Stimulated activated CD4-positive, alpha-beta T cell treated with anti-CD3 and anti-CD28 coated beads, Interleukin-12 subunit alpha, Interleukin-12 subunit beta, amount 100 ng/mL, for 24 hours (primary cell): ENCODE measurements around the gene RAD1.

Source experiments
- DNase-seq, 2 experiments: peaks; one replicate each; pipeline ENCODE4 v3.0.0-alpha.2; 2020; ENCODE audit warnings: low read depth in 2 of 2

The RAD1 gene

DNA sequence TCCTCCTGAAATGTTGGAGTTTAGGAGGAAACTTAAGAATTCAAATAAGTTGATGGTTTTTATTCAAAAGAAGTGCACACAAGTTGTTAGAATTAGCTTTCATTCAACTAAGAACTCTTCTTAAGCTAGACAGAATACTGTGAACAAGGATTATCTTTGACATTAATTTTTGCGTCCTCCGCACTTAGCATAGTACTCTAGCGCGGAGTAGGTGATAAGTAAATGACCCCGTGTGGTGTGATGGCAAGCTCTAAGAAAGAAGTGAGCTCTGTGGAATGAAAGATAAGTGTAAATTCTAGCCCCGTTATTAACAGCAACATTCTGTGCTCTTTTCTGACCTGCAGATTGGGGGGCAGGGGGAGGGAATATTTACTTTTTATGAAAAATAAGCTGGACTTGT is 1.2 kb upstream of the RAD1 start:
- no peak for DNase-seq

DNA sequence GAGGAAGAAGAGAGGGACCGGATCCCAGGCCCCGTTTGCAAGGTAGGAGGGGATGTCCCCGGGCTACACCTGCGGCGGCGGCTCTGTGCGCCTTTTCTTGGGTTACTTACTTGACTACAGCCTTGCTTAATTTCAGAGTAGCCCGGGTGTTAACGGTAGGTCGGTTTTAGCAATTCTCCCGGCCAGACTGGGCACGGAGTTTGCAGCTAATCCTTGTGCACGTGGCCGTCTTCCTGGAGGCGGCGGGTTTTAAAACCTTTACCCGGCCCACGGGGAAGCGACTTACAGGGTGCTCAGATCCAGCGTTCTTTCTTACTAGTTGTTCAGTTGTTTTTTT is 520 bp upstream of the RAD1 start:
- DNase-seq: peak in 1 of 2 experiments; percentile 4

DNA sequence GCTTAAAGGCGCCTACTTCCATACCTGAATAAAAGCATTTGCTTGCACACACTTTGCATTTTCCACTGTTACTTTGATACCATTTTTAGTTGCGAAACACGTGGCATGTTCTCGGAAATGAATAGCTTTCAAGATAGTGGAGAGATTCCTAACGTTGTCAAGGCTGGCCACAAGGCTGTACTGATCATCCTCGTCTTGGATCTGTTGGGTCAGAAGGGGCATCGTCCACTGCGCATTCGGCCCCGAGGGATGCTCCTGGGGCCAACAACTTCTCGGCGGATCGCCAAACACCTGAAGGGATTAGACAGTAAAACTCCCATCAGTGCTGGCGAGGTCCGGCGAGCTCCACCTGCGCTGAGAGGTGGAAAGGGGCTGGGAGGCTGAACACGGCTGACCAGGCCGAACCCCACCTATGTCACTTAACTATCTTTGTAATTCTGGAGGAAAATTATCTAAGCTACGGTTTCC is 599 bp downstream of the RAD1 start:
- no peak for DNase-seq

- no peak for DNase-seq
These were observed 2.2 kb downstream of the RAD1 start for GRCh38 chr5:34913072-34913471.

DNA sequence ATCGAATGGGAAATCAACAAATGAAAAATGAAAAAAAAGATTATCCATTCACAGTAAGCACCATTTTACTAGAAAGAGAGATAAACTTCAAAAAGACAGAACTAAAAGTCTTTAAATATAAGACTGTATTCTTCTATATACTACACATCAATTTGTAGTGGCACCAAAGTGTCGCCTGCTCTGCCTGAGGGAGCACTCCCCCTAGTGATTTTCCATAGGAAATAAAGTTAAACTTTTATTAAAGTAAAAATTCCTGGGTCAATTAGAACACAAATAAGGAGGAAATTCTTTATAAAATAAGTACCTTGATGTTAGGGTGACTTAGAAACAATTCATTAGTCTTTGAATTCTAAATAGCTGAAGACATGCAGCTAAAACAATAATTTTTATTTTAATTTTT is 9.7 kb downstream of the RAD1 start:
- no peak for DNase-seq

- no peak for DNase-seq
These were observed 12.0 kb downstream of the RAD1 start for GRCh38 chr5:34903260-34903659.

DNA sequence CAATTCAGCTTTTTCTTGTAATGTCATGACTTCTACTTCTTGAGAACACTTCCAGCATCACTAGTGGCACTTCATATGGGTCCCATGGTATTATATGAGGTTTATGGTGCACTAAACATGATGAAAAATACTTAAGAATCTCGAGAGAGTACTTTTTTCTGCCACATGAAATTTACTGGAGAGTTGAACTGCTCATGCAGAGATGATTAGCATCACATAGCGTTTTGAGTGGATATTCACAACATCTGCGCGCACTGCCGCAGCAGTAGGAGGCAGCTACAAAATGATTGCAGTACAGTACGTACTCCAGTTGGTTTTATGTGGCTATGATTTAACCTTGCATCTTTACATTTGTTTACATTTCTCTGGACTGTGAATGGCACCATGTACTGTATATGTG is 14.7 kb downstream of the RAD1 start:
- DNase-seq: no peak

GRCh38 chr5:34899066-34899465 is 16.2 kb downstream of the RAD1 start:
- DNase-seq: no peak

DNA sequence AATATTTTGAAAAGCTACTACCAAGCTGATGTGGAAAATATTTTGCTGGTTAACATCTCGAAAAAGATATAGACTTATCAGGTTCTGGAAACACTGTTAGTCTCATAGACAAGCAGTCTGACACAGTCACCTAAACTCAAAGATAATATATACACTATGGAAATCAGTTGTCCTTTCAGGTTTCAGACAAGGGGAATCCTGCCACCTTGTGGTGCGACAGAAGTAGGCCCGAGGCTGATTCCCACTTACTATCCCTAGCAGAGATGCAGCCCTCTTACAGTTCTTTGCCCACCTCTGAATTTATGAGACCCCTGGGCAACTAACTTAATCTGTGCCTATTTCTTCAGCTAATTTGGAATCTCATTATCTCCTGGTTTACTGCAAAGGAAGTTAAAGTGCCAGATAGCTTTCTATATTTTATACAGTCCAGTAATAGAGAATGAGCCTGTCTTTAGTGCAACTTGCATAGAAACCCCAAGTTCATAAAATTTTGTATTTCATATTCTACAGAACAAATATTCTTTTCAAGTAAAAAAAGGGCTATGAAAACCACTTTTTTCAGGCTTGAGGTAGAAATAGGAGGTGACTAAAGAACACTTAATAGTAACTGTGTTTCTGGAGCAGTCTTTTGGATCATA is 16.9 kb downstream of the RAD1 start:
- DNase-seq: peak; percentile 22 to 37

GRCh38 chr5:34897646-34898045 is 17.7 kb downstream of the RAD1 start:
- no peak for DNase-seq

DNA sequence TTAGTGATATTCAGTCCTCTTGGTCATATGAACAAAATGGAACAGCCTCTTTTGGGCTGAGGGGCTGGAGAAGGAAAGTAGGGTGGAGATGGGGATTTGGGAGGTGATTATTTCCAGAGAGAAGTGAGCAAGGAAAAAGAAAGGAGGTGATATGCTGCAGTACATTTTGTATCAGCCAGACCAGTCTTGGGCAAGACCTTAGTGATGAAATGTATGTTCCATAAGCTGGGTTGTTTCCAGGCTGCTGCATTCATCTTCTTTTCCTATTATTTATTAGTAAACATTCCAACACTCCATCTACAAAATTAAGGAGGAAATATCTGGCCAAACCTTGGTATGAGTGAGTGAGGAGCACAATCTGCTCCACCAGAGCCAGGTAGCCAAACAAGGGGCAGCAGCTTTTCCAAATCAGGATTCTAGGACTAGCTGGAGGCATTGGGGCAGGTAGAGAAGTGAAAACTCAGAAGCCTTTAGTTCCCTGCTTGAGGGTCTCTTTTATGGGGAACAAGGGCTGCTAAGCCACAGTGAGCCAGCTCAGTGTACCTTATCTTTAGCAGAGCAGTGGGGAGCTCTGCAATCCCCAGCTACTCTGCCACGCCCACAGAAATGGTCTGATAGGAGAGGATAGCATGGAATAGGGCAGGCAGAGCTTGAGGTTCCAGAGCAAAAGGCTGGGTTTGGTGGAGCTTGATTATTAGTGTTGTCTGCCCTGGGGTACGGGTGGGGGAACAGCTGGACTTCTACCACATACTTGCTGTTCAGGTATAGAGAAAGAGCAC is 19.5 kb downstream of the RAD1 start:
- no peak for DNase-seq

GRCh38 chr5:34894716-34895115 is 20.6 kb downstream of the RAD1 start:
- no peak for DNase-seq

GRCh38 chr5:34892414-34892813 is 22.9 kb downstream of the RAD1 start:
- no peak for DNase-seq

DNA sequence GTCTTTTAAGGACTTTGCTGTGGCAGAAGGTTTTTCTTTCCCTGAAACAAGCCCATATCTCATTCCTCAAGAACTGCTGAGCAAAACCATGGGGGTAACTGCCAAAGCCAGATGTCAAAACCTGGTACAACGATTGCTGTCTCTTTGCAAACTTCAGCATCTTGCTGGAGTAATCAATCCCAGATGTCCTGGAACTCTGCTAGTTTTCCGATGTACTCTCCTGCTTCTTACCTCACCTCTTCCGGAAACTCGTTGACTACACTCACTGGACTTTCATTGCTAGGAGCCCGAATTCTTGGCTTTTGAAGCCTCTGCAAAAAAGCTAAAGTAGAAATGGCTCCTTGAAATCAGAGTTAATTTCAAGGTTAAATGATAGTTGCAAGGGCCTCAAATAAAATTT is 23.3 kb downstream of the RAD1 start:
- no peak for DNase-seq

- DNase-seq: no peak
These were observed 25.9 kb downstream of the RAD1 start for GRCh38 chr5:34889394-34889793.

- no peak for DNase-seq
These were observed 28.7 kb downstream of the RAD1 start for GRCh38 chr5:34886392-34887119.

DNA sequence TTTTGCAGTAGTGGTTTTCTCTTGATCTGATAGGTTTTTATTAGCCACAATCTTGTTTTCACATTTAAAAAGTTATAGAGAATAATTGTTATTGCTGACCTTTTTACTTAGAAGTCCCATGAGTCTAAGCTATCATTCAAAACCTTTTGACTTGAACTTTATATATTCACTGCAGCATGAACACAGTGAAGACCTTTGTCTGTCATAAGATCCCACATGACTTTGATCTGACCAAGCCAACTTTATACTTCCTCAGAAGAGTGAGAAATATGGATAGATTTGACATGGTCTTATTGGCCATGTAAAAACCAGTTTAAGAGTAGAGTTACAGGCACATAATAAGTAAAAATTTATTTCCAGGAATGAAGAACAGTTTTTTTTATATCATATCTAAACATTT is 34.1 kb downstream of the RAD1 start:
- DNase-seq: no peak

GRCh38 chr5:34876275-34876674 is 39.0 kb downstream of the RAD1 start:
- no peak for DNase-seq

DNA sequence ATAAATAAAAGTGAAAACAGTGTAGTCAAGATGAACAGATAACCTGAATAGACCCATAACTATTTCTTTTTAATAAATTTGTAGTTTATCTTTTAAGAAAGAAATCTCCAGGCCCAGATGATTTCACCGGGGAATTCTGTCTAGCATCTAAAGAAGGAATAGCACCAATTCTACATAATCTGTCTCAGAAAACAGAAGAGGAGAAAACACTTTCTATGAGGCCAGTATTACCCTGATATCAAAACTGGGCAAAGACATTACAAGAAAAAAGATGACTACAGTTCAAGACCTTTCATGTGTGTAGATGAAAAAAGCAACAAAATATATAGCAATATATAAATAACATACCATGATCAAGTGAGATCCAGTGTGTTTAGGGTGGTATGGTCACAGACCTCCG is 44.9 kb downstream of the RAD1 start:
- no peak for DNase-seq

- DNase-seq: no peak
These were observed 46.0 kb downstream of the RAD1 start for GRCh38 chr5:34869256-34869655.

GRCh38 chr5:34868791-34869190 is 46.5 kb downstream of the RAD1 start:
- DNase-seq: no peak

- DNase-seq: no peak
These were observed 47.6 kb downstream of the RAD1 start for GRCh38 chr5:34867660-34868059.

- no peak for DNase-seq
These were observed 48.3 kb downstream of the RAD1 start for GRCh38 chr5:34866989-34867471.
